HepG2 (cell line): ENCODE measurements around the gene SRP68.

Source experiments
- ARNT ChIP-seq: fragments of 450-650 bp; IDR thresholded peaks from 2 replicates; pipeline ENCODE4 v1.6.1; 2017
- CBX1 ChIP-seq: IDR thresholded peaks from one replicate; pipeline ENCODE4 v1.6.1; 2016; ENCODE audit warnings: antibody characterized with exemption, low read depth
- CTCF ChIP-seq: sonication (generic); formaldehyde crosslinking; IDR thresholded peaks from 2 replicates; pipeline ENCODE4 v1.5.0; 2020; ENCODE audit warnings: mild to moderate bottlenecking, missing genetic modification reagents, moderate library complexity
- JUN ChIP-seq: sonication (generic); formaldehyde crosslinking; IDR thresholded peaks from 2 replicates; pipeline ENCODE4 v1.4.0; 2020; ENCODE audit warnings: mild to moderate bottlenecking, missing genetic modification reagents
- MBD4 ChIP-seq: IDR thresholded peaks from 2 replicates; pipeline ENCODE4 v1.6.1; 2012; ENCODE audit warnings: low read length, inconsistent platforms, borderline replicate concordance
- POLR2A ChIP-seq, 2 experiments: IDR thresholded peaks; 2 replicates each; pipeline ENCODE4 v1.6.1; 2011; ENCODE audit warnings: low read depth in 2 of 2, low read length in 2 of 2, mild to moderate bottlenecking in 1 of 2, moderate library complexity in 1 of 2; ENCODE audit not compliant: insufficient read depth in 1 of 2
- SMC3 ChIP-seq: IDR thresholded peaks from 2 replicates; pipeline ENCODE4 v1.6.1; 2011; ENCODE audit warnings: low read length, improper control_type of control experiment
- THRA ChIP-seq: sonication (generic); formaldehyde crosslinking; IDR thresholded peaks from 2 replicates; pipeline ENCODE4 v1.4.0; 2020; ENCODE audit warnings: missing genetic modification reagents, borderline replicate concordance
- ZBTB10 ChIP-seq: sonication (generic); formaldehyde crosslinking; IDR thresholded peaks from 2 replicates; pipeline ENCODE4 v1.4.0; 2020; ENCODE audit warnings: missing genetic modification reagents, borderline replicate concordance

DNA sequence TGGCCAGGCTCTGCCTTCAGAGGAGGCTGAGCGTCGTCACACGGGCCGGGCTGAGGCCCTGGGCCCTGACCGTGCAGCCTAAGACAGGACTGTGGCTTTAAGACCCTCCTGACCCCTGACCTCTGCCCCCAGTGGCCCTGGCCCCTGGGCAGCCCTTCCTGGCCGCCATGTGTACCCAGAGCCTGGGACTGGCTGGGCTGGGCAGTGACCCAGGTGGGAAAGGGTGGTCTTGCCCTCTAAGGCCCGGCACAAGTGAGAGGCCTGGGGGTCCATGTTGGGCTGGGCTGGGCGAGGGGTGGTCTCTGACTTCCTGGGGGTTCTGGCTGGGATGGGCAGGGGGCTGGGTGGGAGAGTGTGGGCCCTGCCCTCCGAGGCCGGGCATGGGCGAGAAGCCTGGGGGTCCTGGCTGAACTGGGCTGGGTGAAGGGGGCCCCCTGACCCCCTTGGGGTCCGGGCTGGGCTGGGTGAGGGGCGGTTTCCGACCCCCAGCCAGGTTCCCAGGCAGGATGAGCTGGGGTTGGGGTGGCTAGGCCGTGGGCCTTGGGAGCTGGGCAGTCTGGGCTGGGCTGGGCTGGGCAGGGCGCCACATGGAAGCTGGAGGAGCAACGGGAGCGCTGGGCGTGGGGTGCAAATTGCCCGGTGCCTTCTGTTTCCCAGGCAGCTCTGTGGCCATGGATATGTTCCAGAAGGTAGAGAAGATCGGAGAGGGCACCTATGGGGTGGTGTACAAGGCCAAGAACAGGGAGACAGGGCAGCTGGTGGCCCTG is 71.4 kb downstream of the SRP68 start, which contains the start of gene CDK3:
- TF ChIP-seq ZBTB10 (CRISPR knock-in tag) (no peak), ARNT (no peak), POLR2A (IDR thresholded peaks at IDR 0.05; ENCODE audit: insufficient read depth in 1 of 2, low read depth in 2 of 2, low read length in 2 of 2) (no peak), MBD4 (no peak), CBX1 (no peak), SMC3 (no peak), CTCF (CRISPR knock-in tag) (no peak), JUN (no peak), THRA (CRISPR knock-in tag) (no peak)
